ENCODE data around the gene TMEM232.
"Not testable (repeated sequence)": the region's sequence is repeated elsewhere in the genome, so short reads cannot be mapped to it uniquely, and the experiment has no call there.

The TMEM232 gene

GRCh38 chr5:110692669-110693068, 33.8 kb downstream of the TMEM232 start:
- H3K14ac ChIP-seq (ENCODE audit: low read length in 2 of 2); H4K91ac ChIP-seq (ENCODE audit: low read length); H3K4me2 ChIP-seq (ENCODE audit: low read length, poor library complexity, severe bottlenecking); H3K4me1 ChIP-seq (ENCODE audit: control insufficient read depth, insufficient read depth, low read depth, low read length); H3K27me3 ChIP-seq (ENCODE audit: control insufficient read depth in 1 of 2, insufficient read depth in 1 of 2, low read length in 2 of 2); H3K9ac ChIP-seq (ENCODE audit: low read length); H3K36me3 ChIP-seq (ENCODE audit: control insufficient read depth in 1 of 2, insufficient read depth in 2 of 2, low read depth in 1 of 2, low read length in 2 of 2); H3K4me3 ChIP-seq (ENCODE audit: insufficient read depth in 1 of 2, low read depth in 1 of 2, low read length in 2 of 2); H2BK15ac ChIP-seq (ENCODE audit: low read depth, poor library complexity, severe bottlenecking); H3K79me1 ChIP-seq (replicated peaks; ENCODE audit: low read length, poor library complexity, severe bottlenecking); H3K23ac ChIP-seq (ENCODE audit: low read length in 2 of 2); H3K4ac ChIP-seq (ENCODE audit: low read depth in 1 of 2, low read length in 2 of 2); H3K18ac ChIP-seq (ENCODE audit: low read depth in 1 of 2, low read length in 2 of 2); H2BK12ac ChIP-seq (ENCODE audit: low read length in 2 of 2); H3K27ac ChIP-seq (ENCODE audit: low read length, poor library complexity, severe bottlenecking); H4K8ac ChIP-seq (ENCODE audit: low read length); H2BK5ac ChIP-seq (ENCODE audit: low read depth, low read length, poor library complexity, severe bottlenecking); DNase-seq; H2AK5ac ChIP-seq (ENCODE audit: low read length, severe bottlenecking); H2BK120ac ChIP-seq (ENCODE audit: low read depth, low read length); H3K9me3 ChIP-seq (ENCODE audit: control insufficient read depth, low read length); H2AFZ ChIP-seq (ENCODE audit: low read depth, low read length): not testable (repeated sequence)
- WGBS, result 73% methylated on average over 5 of the region's 5 CpGs

GRCh38 chr5:110690587-110690986, 35.9 kb downstream of the TMEM232 start:
- not testable (repeated sequence) for H3K36me3 ChIP-seq (ENCODE audit: control insufficient read depth in 1 of 2, insufficient read depth in 2 of 2, low read depth in 1 of 2, low read length in 2 of 2); H2BK5ac ChIP-seq (ENCODE audit: low read depth, low read length, poor library complexity, severe bottlenecking); H3K9me3 ChIP-seq (ENCODE audit: control insufficient read depth, low read length); H3K27ac ChIP-seq (ENCODE audit: low read length, poor library complexity, severe bottlenecking); H2AFZ ChIP-seq (ENCODE audit: low read depth, low read length); H2AK5ac ChIP-seq (ENCODE audit: low read length, severe bottlenecking); H3K4me1 ChIP-seq (ENCODE audit: control insufficient read depth, insufficient read depth, low read depth, low read length); H2BK15ac ChIP-seq (ENCODE audit: low read depth, poor library complexity, severe bottlenecking); H3K4me2 ChIP-seq (ENCODE audit: low read length, poor library complexity, severe bottlenecking); H3K18ac ChIP-seq (ENCODE audit: low read depth in 1 of 2, low read length in 2 of 2); H2BK120ac ChIP-seq (ENCODE audit: low read depth, low read length); H3K27me3 ChIP-seq (ENCODE audit: control insufficient read depth in 1 of 2, insufficient read depth in 1 of 2, low read length in 2 of 2); H3K79me1 ChIP-seq (replicated peaks; ENCODE audit: low read length, poor library complexity, severe bottlenecking); H3K14ac ChIP-seq (ENCODE audit: low read length in 2 of 2); DNase-seq; H3K4me3 ChIP-seq (ENCODE audit: insufficient read depth in 1 of 2, low read depth in 1 of 2, low read length in 2 of 2); H3K23ac ChIP-seq (ENCODE audit: low read length in 2 of 2); H3K9ac ChIP-seq (ENCODE audit: low read length); H4K91ac ChIP-seq (ENCODE audit: low read length); H2BK12ac ChIP-seq (ENCODE audit: low read length in 2 of 2); H4K8ac ChIP-seq (ENCODE audit: low read length); H3K4ac ChIP-seq (ENCODE audit: low read depth in 1 of 2, low read length in 2 of 2)
- no CpG with 5 or more reads among the region's 1 CpG for WGBS

GRCh38 chr5:110687485-110687884, 39.0 kb downstream of the TMEM232 start:
- Histone ChIP-seq H4K8ac (ENCODE audit: low read length) (no peak overlapping the region), H3K4ac (ENCODE audit: low read depth in 1 of 2, low read length in 2 of 2) (no peak overlapping the region), H3K4me3 (ENCODE audit: insufficient read depth in 1 of 2, low read depth in 1 of 2, low read length in 2 of 2) (no peak overlapping the region), H3K79me1 (replicated peaks; ENCODE audit: low read length, poor library complexity, severe bottlenecking) (no peaks in the 10 kb centered on the region), H2AK5ac (ENCODE audit: low read length, severe bottlenecking) (no peak overlapping the region), H3K4me1 (ENCODE audit: control insufficient read depth, insufficient read depth, low read depth, low read length) (no peaks in the 10 kb centered on the region), H3K4me2 (ENCODE audit: low read length, poor library complexity, severe bottlenecking) (no peak overlapping the region), H3K23ac (ENCODE audit: low read length in 2 of 2) (no peak overlapping the region), H4K91ac (ENCODE audit: low read length) (no peak overlapping the region), H2BK15ac (ENCODE audit: low read depth, poor library complexity, severe bottlenecking) (no peak overlapping the region), H2AFZ (ENCODE audit: low read depth, low read length) (no peak overlapping the region), H3K9ac (ENCODE audit: low read length) (no peak overlapping the region), H2BK12ac (ENCODE audit: low read length in 2 of 2) (no peak overlapping the region), H3K36me3 (ENCODE audit: control insufficient read depth in 1 of 2, insufficient read depth in 2 of 2, low read depth in 1 of 2, low read length in 2 of 2) (no peaks in the 10 kb centered on the region), H3K27me3 (ENCODE audit: control insufficient read depth in 1 of 2, insufficient read depth in 1 of 2, low read length in 2 of 2) (no peaks in the 10 kb centered on the region), H3K9me3 (ENCODE audit: control insufficient read depth, low read length) (no peaks in the 10 kb centered on the region), H3K14ac (ENCODE audit: low read length in 2 of 2) (no peak overlapping the region), H3K18ac (ENCODE audit: low read depth in 1 of 2, low read length in 2 of 2) (no peak overlapping the region), H3K27ac (ENCODE audit: low read length, poor library complexity, severe bottlenecking) (no peak overlapping the region), H2BK120ac (ENCODE audit: low read depth, low read length) (no peak overlapping the region), H2BK5ac (ENCODE audit: low read depth, low read length, poor library complexity, severe bottlenecking) (no peak overlapping the region)
- WGBS, result no CpG with 5 or more reads among the region's 1 CpG
- DNase-seq, result no peak

GRCh38 chr5:110686270-110686669, 40.2 kb downstream of the TMEM232 start:
- no peak overlapping the region for H3K4me3 ChIP-seq (ENCODE audit: insufficient read depth in 1 of 2, low read depth in 1 of 2, low read length in 2 of 2)
- H3K18ac ChIP-seq (ENCODE audit: low read depth in 1 of 2, low read length in 2 of 2), result no peak overlapping the region
- no peak overlapping the region for H3K9ac ChIP-seq (ENCODE audit: low read length)
- H3K23ac ChIP-seq (ENCODE audit: low read length in 2 of 2), result no peak overlapping the region
- H3K14ac ChIP-seq (ENCODE audit: low read length in 2 of 2), result no peak overlapping the region
- H2BK120ac ChIP-seq (ENCODE audit: low read depth, low read length), result no peak overlapping the region
- H4K8ac ChIP-seq (ENCODE audit: low read length), result peak overlapping the region; percentile 5
- H3K4me2 ChIP-seq (ENCODE audit: low read length, poor library complexity, severe bottlenecking), result no peak overlapping the region
- H2BK5ac ChIP-seq (ENCODE audit: low read depth, low read length, poor library complexity, severe bottlenecking), result no peak overlapping the region
- no peaks in the 10 kb centered on the region for H3K36me3 ChIP-seq (ENCODE audit: control insufficient read depth in 1 of 2, insufficient read depth in 2 of 2, low read depth in 1 of 2, low read length in 2 of 2)
- no peak overlapping the region for H2AFZ ChIP-seq (ENCODE audit: low read depth, low read length)
- H3K79me1 ChIP-seq (replicated peaks; ENCODE audit: low read length, poor library complexity, severe bottlenecking), result no peaks in the 10 kb centered on the region
- no peaks in the 10 kb centered on the region for H3K4me1 ChIP-seq (ENCODE audit: control insufficient read depth, insufficient read depth, low read depth, low read length)
- DNase-seq, result no peak
- H3K27me3 ChIP-seq (ENCODE audit: control insufficient read depth in 1 of 2, insufficient read depth in 1 of 2, low read length in 2 of 2), result no peaks in the 10 kb centered on the region
- H3K9me3 ChIP-seq (ENCODE audit: control insufficient read depth, low read length), result no peaks in the 10 kb centered on the region
- no peak overlapping the region for H3K4ac ChIP-seq (ENCODE audit: low read depth in 1 of 2, low read length in 2 of 2)
- H2BK12ac ChIP-seq (ENCODE audit: low read length in 2 of 2), result no peak overlapping the region
- no peak overlapping the region for H3K27ac ChIP-seq (ENCODE audit: low read length, poor library complexity, severe bottlenecking)
- no peak overlapping the region for H4K91ac ChIP-seq (ENCODE audit: low read length)
- WGBS, result 100% methylated on average over 1 of the region's 2 CpGs
- no peak overlapping the region for H2AK5ac ChIP-seq (ENCODE audit: low read length, severe bottlenecking)
- H2BK15ac ChIP-seq (ENCODE audit: low read depth, poor library complexity, severe bottlenecking), result no peak overlapping the region
